Activated CD8-positive, alpha-beta memory T cell treated with anti-CD3 and anti-CD28 coated beads for 36 hours (primary cell): ENCODE data around the gene LRCH2. TPM values are rescaled to one million over a fixed set of nuclear protein-coding genes. Genes with fewer than 3 reads are reported as not detected.
"Not testable (repeated sequence)": the region's sequence is repeated elsewhere in the genome, so short reads cannot be mapped to it uniquely, and the experiment has no call there.

ENCODE experiments used
- CTCF ChIA-PET: fragments of 350-600 bp; sonication (Branson Sonifier 250); formaldehyde crosslinking; loops from one replicate; lab custom pipeline; 2021; ENCODE audit warnings: antibody characterized with exemption; lab: Charles Lee
- POLR2A ChIA-PET: fragments of 350-600 bp; sonication (Branson Sonifier 250); formaldehyde crosslinking; loops from one replicate; lab custom pipeline; 2021; ENCODE audit warnings: antibody characterized with exemption; lab: Charles Lee
- total RNA-seq, 2 experiments: library from RNA; stranded (reverse); gene quantifications; one replicate each; pipeline ENCODE4 v1.2.3, GENCODE V29; 2021

Gene LRCH2
- total RNA-seq, 2 experiments from 2014 or later = not detected

- POLR2A ChIA-PET = no interaction called here
- CTCF ChIA-PET = no interaction called here
These were observed 19.7 kb downstream of the LRCH2 start for GRCh38 chrX:115214151-115214550.

- CTCF ChIA-PET, POLR2A ChIA-PET: not testable (repeated sequence)
These were observed 24.3 kb downstream of the LRCH2 start for GRCh38 chrX:115209547-115209946.

- POLR2A ChIA-PET = no interaction called here
- CTCF ChIA-PET = no interaction called here
These were observed 29.9 kb downstream of the LRCH2 start for GRCh38 chrX:115204040-115204439.

GRCh38 chrX:115192244-115192700, 41.6 kb downstream of the LRCH2 start:
- POLR2A ChIA-PET = no interaction called here
- CTCF ChIA-PET = no interaction called here

GRCh38 chrX:115191490-115192243, 42.2 kb downstream of the LRCH2 start:
- ChIA-PET CTCF (no interaction called here), POLR2A (no interaction called here)

- POLR2A ChIA-PET = no interaction called here
- CTCF ChIA-PET = no interaction called here
These were observed 43.0 kb downstream of the LRCH2 start for GRCh38 chrX:115190636-115191489.

- POLR2A ChIA-PET = no interaction called here
These were observed 44.0 kb downstream of the LRCH2 start for GRCh38 chrX:115189646-115190635.

GRCh38 chrX:115189110-115189509, 44.8 kb downstream of the LRCH2 start, which contains the start of gene RBMXL3:
RBMXL3 (plus strand) TSS chrX:115189410; CDS start chrX:115189442, 32 bp downstream.
- POLR2A ChIA-PET = no interaction called here
- CTCF ChIA-PET = no interaction called here

More at GRCh38 chrX:115189646-115190635, 44.0 kb downstream of the LRCH2 start:
- CTCF ChIA-PET = no interaction called here

- ChIA-PET POLR2A (no interaction called here), CTCF (no interaction called here)
These were observed 49.9 kb downstream of the LRCH2 start for GRCh38 chrX:115183980-115184379.

- POLR2A ChIA-PET = no interaction called here
- CTCF ChIA-PET = no interaction called here
These were observed 55.4 kb downstream of the LRCH2 start for GRCh38 chrX:115178473-115178872.

- CTCF ChIA-PET = no interaction called here
- POLR2A ChIA-PET = no interaction called here
These were observed 56.0 kb downstream of the LRCH2 start for GRCh38 chrX:115177932-115178331.

- ChIA-PET POLR2A (no interaction called here), CTCF (no interaction called here)
These were observed 59.3 kb downstream of the LRCH2 start for GRCh38 chrX:115174548-115174947.

- ChIA-PET POLR2A (no interaction called here), CTCF (no interaction called here)
These were observed 60.7 kb downstream of the LRCH2 start for GRCh38 chrX:115173181-115173580.

GRCh38 chrX:115147220-115147619, 86.7 kb downstream of the LRCH2 start:
- ChIA-PET CTCF (no interaction called here), POLR2A (no interaction called here)

GRCh38 chrX:115142057-115142456, 91.8 kb downstream of the LRCH2 start:
- ChIA-PET POLR2A (no interaction called here), CTCF (no interaction called here)

- POLR2A ChIA-PET = no interaction called here
- CTCF ChIA-PET = no interaction called here
These were observed 95.9 kb downstream of the LRCH2 start for GRCh38 chrX:115138040-115138439.

- ChIA-PET CTCF (no interaction called here), POLR2A (no interaction called here)
These were observed 99.5 kb downstream of the LRCH2 start for GRCh38 chrX:115134382-115134781.

- CTCF ChIA-PET = no interaction called here
- POLR2A ChIA-PET = no interaction called here
These were observed 121.5 kb downstream of the LRCH2 start for GRCh38 chrX:115112411-115112810.

- CTCF ChIA-PET = no interaction called here
- POLR2A ChIA-PET = no interaction called here
These were observed 135.0 kb downstream of the LRCH2 start for GRCh38 chrX:115098897-115099296.
